K562 (cell line): Measurements from ENCODE around the gene MACROH2A2. TPM values are rescaled to one million over a fixed set of nuclear protein-coding genes. Genes with fewer than 3 reads are reported as not detected.
A peak's percentile ranks its signal among the peaks of the same experiment; 100 is the strongest.

Source experiments
- ATAC-seq: fragments of 200-7000 bp; cut with Tn5 transposase; 3 replicates; pipeline ENCODE4 v1.9.1; 2020; ENCODE audit warnings: moderate library complexity
- BruUV-seq: library from RNA; stranded (reverse); fragments of 400-500 nt; replicated peaks from 2 replicates; lab custom pipeline; 2021; lab: Mats Ljungman, UMichigan
- CTCF ChIA-PET: fragments of 300-600 bp; formaldehyde crosslinking; extraction: SDS; loops from one replicate; lab custom pipeline; 2021; ENCODE audit warnings: low intra/inter-chr PET ratio; lab: Yijun Ruan, JAX
- POLR2A ChIA-PET: fragments of 300-600, 350-650 bp; sonication (Branson Sonifier 250); formaldehyde crosslinking; extraction: SDS; loops from one replicate; lab custom pipeline; 2021; ENCODE audit warnings: antibody characterized with exemption, inconsistent platforms; lab: Yijun Ruan, JAX
- DNase-seq, 4 experiments: peaks; one replicate each; pipeline versions ENCODE4 v3.0.0 to v3.0.0-alpha.2; 2011 to 2018; ENCODE audit warnings: low spot score in 3 of 4, mixed read lengths in 3 of 4; ENCODE audit errors: extremely low read depth in 1 of 4
- FAIRE-seq: peaks from 2 replicates; lab custom pipeline; 2011; peaks lifted over from hg19 to GRCh38; lab: Jason Lieb, UNC
- H2AFZ ChIP-seq: 2 replicates; pipeline ENCODE4 v1.6.0; 2011; ENCODE audit warnings: low read depth, low read length, control low read depth, inconsistent platforms
- H3K27ac ChIP-seq: fragments of 200-600 bp; 3 replicates; pipeline ENCODE4 v1.8.0; 2011; ENCODE audit warnings: low read depth, mild to moderate bottlenecking, control low read depth, inconsistent platforms, low read length, moderate library complexity, mixed read lengths; ENCODE audit errors: extremely low read depth
- H3K27me3 ChIP-seq, 2 experiments: fragments of 300-600 bp in 1 of 2; 2 replicates in 1 of 2; 3 replicates in 1 of 2; pipeline versions ENCODE4 v1.6.0 to v1.8.0; 2011; ENCODE audit warnings: inconsistent platforms in 2 of 2, low read length in 2 of 2, mild to moderate bottlenecking in 1 of 2, mixed read lengths in 1 of 2, moderate library complexity in 1 of 2; ENCODE audit not compliant: control insufficient read depth in 2 of 2, insufficient read depth in 2 of 2
- H3K36me3 ChIP-seq: fragments of 300-600 bp; 3 replicates; pipeline ENCODE4 v1.8.0; 2011; ENCODE audit warnings: mild to moderate bottlenecking, low read length, inconsistent platforms; ENCODE audit not compliant: control insufficient read depth, insufficient read depth
- H3K4me1 ChIP-seq, 2 experiments: fragments of 200-600 bp in 1 of 2; replicated peaks in 1 of 2; 2 replicates in 1 of 2; 3 replicates in 1 of 2; pipeline versions ENCODE4 v1.5.1 to v1.8.0; 2011; ENCODE audit warnings: inconsistent platforms in 2 of 2, low read length in 2 of 2, mild to moderate bottlenecking in 1 of 2, mixed read lengths in 1 of 2, moderate library complexity in 1 of 2; ENCODE audit not compliant: control insufficient read depth in 2 of 2, insufficient read depth in 2 of 2
- H3K4me2 ChIP-seq: 2 replicates; pipeline ENCODE4 v1.6.1; 2011; ENCODE audit warnings: low read length, control low read depth, inconsistent platforms, mixed read lengths; ENCODE audit not compliant: insufficient read depth
- H3K4me3 ChIP-seq: fragments of 200-600 bp; sonication (generic), shearing (Covaris generic); 2 replicates; pipeline ENCODE4 v1.5.1; 2016; ENCODE audit warnings: control low read depth, inconsistent platforms
- H3K79me2 ChIP-seq: fragments of 200-600 bp; 3 replicates; pipeline ENCODE4 v1.8.0; 2011; ENCODE audit warnings: low read length, inconsistent platforms; ENCODE audit not compliant: control insufficient read depth, insufficient read depth
- H3K9ac ChIP-seq, 2 experiments: 2 replicates each; pipeline versions ENCODE4 v1.6.0 to v1.6.1; 2011; ENCODE audit warnings: low read depth in 2 of 2, low read length in 2 of 2, control low read depth in 1 of 2, inconsistent platforms in 1 of 2, mild to moderate bottlenecking in 1 of 2, mixed read lengths in 1 of 2; ENCODE audit not compliant: insufficient read depth in 1 of 2
- H3K9me1 ChIP-seq: one replicate; pipeline ENCODE4 v1.6.0; 2011; ENCODE audit warnings: inconsistent platforms, mild to moderate bottlenecking, low read length, moderate library complexity; ENCODE audit not compliant: control insufficient read depth, insufficient read depth
- H3K9me3 ChIP-seq: replicated peaks from 2 replicates; pipeline ENCODE4 v1.5.1; 2011; ENCODE audit warnings: low read depth, low read length, inconsistent platforms; ENCODE audit not compliant: control insufficient read depth, insufficient read depth
- H4K20me1 ChIP-seq: replicated peaks from 2 replicates; pipeline ENCODE4 v1.6.1; 2011; ENCODE audit warnings: low read length, inconsistent platforms, mixed read lengths; ENCODE audit not compliant: control insufficient read depth, insufficient read depth
- WGBS: fragments of 100-300 bp; shearing (Covaris generic); methylation state at CpG from one replicate; pipeline ENCODE4 v1.1.6; 2016; ENCODE audit warnings: low coverage, mixed read lengths; ENCODE audit not compliant: insufficient coverage; ENCODE audit errors: missing lambda C conversion rate; 5-methylcytosine and 5-hydroxymethylcytosine counted together
- in situ Hi-C: fragments of 300-500 bp; cut with MboI; formaldehyde crosslinking; loops from 4 replicates; pipeline ENCODE4 v1.15.0; 2018; ENCODE audit warnings: inconsistent platforms, mixed read lengths
- intact Hi-C: fragments of 100-400 bp; cut with micrococcal nuclease; formaldehyde crosslinking; loops from 2 replicates; pipeline ENCODE4 v1.14.2; 2022
- polyA plus RNA-seq, 8 experiments: library from polyadenylated mRNA; depleted of rRNA in 4 of 8; stranded (reverse) in 5 of 8; unstranded in 3 of 8; fragments of >200 nt; fragmentation: Nextera tagmentation in 2 of 8; fragmentation: Illumina TruSeq in 1 of 8; extraction: Ambion mirVana in 2 of 8; extraction: Trizol in 1 of 8; gene quantifications; 2 replicates each; pipeline versions ENCODE4 v1.2.1 to v1.2.3, GENCODE V29; 2011 to 2014; ENCODE audit warnings: inconsistent platforms in 1 of 8, missing spikeins in 1 of 8
- total RNA-seq, 7 experiments: library from RNA; depleted of rRNA in 6 of 7; stranded (reverse); fragments of >200 nt in 6 of 7; fragmentation: Illumina TruSeq in 2 of 7; extraction: Trizol in 2 of 7; gene quantifications; 2 replicates each; pipeline versions ENCODE4 v1.2.1 to v1.2.3, GENCODE V29; 2011 to 2021; ENCODE audit warnings: low replicate concordance in 1 of 7
- TF ChIP-seq, protein P1 (sequence below): conservative IDR thresholded peaks from 2 replicates; pipeline ENCODE4 v1.6.1; 2011; ENCODE audit warnings: low read depth, mild to moderate bottlenecking, low read length; ENCODE audit not compliant: control insufficient read depth

MACROH2A2 gene
- total and polyA plus RNA-seq, 9 of the 15 experiments (the other 6 are each of a cell fraction or from before 2014, with no cell fraction given) = 0.07 TPM; not detected in 8

GRCh38 chr10:70155255-70155838, 102.7 kb downstream of the MACROH2A2 start:
- Histone ChIP-seq H3K27me3 (no peaks in the 10 kb centered on the region), H4K20me1 (no peaks in the 10 kb centered on the region), H3K4me1 (no peaks in the 10 kb centered on the region), H3K9me3 (no peaks in the 10 kb centered on the region), H3K79me2 (peaks cover 16% of the 10 kb centered on the region), H3K4me2 (no peak overlapping the region), H2AFZ (no peak overlapping the region), H3K9me1 (no peaks in the 10 kb centered on the region), H3K9ac (no peak overlapping the region), H3K27ac (no peak overlapping the region), H3K4me3 (no peak overlapping the region), H3K36me3 (peaks cover 98% of the 10 kb centered on the region)
- BruUV-seq = no TSS peak
- intact Hi-C loops (no loop called here), in situ Hi-C loops (no loop called here)
- DNase-seq = no peak
- no peak for ATAC-seq
- WGBS = 60% methylated on average over 3 of the region's 3 CpGs
- ChIA-PET POLR2A (interaction anchor here (1.3 to 2.2 kb wide), 2 partner anchors 12 to 13 kb away, joined by 5 to 7 read pairs; no protein-coding TSS in a partner anchor), CTCF (no interaction called here)
- TF ChIP-seq, protein P1, sequence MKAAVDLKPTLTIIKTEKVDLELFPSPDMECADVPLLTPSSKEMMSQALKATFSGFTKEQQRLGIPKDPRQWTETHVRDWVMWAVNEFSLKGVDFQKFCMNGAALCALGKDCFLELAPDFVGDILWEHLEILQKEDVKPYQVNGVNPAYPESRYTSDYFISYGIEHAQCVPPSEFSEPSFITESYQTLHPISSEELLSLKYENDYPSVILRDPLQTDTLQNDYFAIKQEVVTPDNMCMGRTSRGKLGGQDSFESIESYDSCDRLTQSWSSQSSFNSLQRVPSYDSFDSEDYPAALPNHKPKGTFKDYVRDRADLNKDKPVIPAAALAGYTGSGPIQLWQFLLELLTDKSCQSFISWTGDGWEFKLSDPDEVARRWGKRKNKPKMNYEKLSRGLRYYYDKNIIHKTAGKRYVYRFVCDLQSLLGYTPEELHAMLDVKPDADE = no peak
- no peak for FAIRE-seq

GRCh38 chr10:70158113-70158512, 105.5 kb downstream of the MACROH2A2 start:
- Histone ChIP-seq H3K4me2 (no peak overlapping the region), H3K4me3 (no peak overlapping the region), H3K36me3 (peaks cover 93% of the 10 kb centered on the region), H4K20me1 (peaks cover 12% of the 10 kb centered on the region), H3K4me1 (peaks cover 0 to 5% of the 10 kb centered on the region in 2 experiments; a peak in 3 of 5 replicates), H3K27me3 (no peaks in the 10 kb centered on the region), H3K9me3 (no peaks in the 10 kb centered on the region), H2AFZ (no peak overlapping the region), H3K79me2 (peaks cover 42% of the 10 kb centered on the region), H3K9me1 (no peaks in the 10 kb centered on the region), H3K27ac (no peak overlapping the region), H3K9ac (no peak overlapping the region)
- ATAC-seq (no peak), FAIRE-seq (no peak), DNase-seq (peak in 2 of 4 experiments; percentile 37 to 38)
- intact Hi-C loops (no loop called here), in situ Hi-C loops (no loop called here)
- ChIA-PET POLR2A (interaction anchor here (0.5 to 1.9 kb wide), 5 partner anchors 8 to 516 kb away, joined by 3 to 9 read pairs (median 3); partner anchors contain the start of gene SAR1A), CTCF (no interaction called here)
- WGBS = 61% methylated on average over 2 of the region's 2 CpGs
- no TSS peak for BruUV-seq
